ENCODE data around the gene PUS3. TPM values are rescaled to one million over a fixed set of nuclear protein-coding genes. Genes with fewer than 3 reads are reported as not detected.

PUS3 gene
- total RNA-seq, 4 donors from 2014 or later = 0.60 to 8.7 (median 4.1) TPM

DNA sequence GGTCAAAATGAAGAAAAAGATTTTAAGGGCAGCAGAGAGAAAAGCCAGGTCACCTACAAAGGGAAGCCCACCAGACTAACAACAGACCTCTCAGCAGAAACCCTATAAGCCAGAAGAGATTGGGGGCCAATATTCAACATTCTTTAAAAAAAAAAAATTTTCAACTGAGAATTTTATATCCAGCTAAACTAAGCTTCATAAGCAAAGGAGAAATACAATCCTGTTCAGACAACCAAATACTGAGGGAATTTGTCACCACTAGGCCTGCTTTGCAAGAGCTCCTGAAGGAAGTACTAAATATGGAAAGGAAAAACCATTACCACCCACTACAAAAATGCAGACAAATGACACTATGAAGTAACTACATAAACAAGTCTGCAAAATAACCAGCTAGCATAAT lies 56.8 kb downstream of the PUS3 start:
- Histone ChIP-seq H3K9me3 (peaks cover 9 to 22% of the 10 kb centered on the region in 2 donors), H3K36me3 (no peaks in the 10 kb centered on the region), H3K4me1 (no peaks in the 10 kb centered on the region), H3K4me3 (no peak overlapping the region), H3K27me3 (no peaks in the 10 kb centered on the region), H3K27ac (no peak overlapping the region)
- intact Hi-C loops (cut with DNase I; ENCODE audit: low total_unique reads) (no loop called here), in situ Hi-C loops (cut with MboI; ENCODE audit: low pct_ligation_motif_present in 1 of 4, low pct_unique_long_range_greater_than_20kb in 1 of 4, low sequenced_read_pairs in 3 of 4) (no loop called here)
- no peak for DNase-seq
- TF ChIP-seq POLR2A (IDR thresholded peaks at IDR 0.05) = no peak
- TF ChIP-seq, protein P1, sequence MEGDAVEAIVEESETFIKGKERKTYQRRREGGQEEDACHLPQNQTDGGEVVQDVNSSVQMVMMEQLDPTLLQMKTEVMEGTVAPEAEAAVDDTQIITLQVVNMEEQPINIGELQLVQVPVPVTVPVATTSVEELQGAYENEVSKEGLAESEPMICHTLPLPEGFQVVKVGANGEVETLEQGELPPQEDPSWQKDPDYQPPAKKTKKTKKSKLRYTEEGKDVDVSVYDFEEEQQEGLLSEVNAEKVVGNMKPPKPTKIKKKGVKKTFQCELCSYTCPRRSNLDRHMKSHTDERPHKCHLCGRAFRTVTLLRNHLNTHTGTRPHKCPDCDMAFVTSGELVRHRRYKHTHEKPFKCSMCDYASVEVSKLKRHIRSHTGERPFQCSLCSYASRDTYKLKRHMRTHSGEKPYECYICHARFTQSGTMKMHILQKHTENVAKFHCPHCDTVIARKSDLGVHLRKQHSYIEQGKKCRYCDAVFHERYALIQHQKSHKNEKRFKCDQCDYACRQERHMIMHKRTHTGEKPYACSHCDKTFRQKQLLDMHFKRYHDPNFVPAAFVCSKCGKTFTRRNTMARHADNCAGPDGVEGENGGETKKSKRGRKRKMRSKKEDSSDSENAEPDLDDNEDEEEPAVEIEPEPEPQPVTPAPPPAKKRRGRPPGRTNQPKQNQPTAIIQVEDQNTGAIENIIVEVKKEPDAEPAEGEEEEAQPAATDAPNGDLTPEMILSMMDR (IDR thresholded peaks at IDR 0.05) = no peak
- no peak for TF ChIP-seq POLR2AphosphoS5 (IDR thresholded peaks at IDR 0.05)
- no peak for TF ChIP-seq EP300 (IDR thresholded peaks at IDR 0.05; ENCODE audit: low read depth)

Other genes with a start within 250 kb of the PUS3 start
- not detected for gene ACRV1, start 222.4 kb downstream of the PUS3 start, total RNA-seq
- gene PATE1, start 156.9 kb downstream of the PUS3 start, total RNA-seq = not detected
- gene PATE2, start 124.4 kb downstream of the PUS3 start, total RNA-seq = not detected
- gene PATE3, start 115.1 kb downstream of the PUS3 start, total RNA-seq = not detected
- not detected for gene PATE4, start 69.9 kb downstream of the PUS3 start, total RNA-seq
- 1 to 10 TPM in 2 of 4 donors, under 1 TPM in 1, not detected in 1; 0.80 to 6.4 (median 3.4) TPM for gene HYLS1, start 15.5 kb downstream of the PUS3 start, total RNA-seq
- 1 to 10 TPM in 1 of 4 donors, not detected in 3; 1.5 TPM for gene DDX25, start 1.3 kb upstream of the PUS3 start, total RNA-seq
- not detected for gene VSIG10L2, start 42.8 kb upstream of the PUS3 start, total RNA-seq
- 10 to 100 TPM in 2 of 4 donors, 1 to 10 TPM in 2; 7.6 to 31.0 (median 9.9) TPM for gene CDON, start 159.7 kb upstream of the PUS3 start, total RNA-seq

Data from transverse colon (tissue), 4 donors.